ENCODE measurements around the gene PCDHGA12.
"Not testable (repeated sequence)": the region's sequence is repeated elsewhere in the genome, so short reads cannot be mapped to it uniquely, and the experiment has no call there.

The PCDHGA12 gene

GRCh38 chr5:141430332-141431113 is at the start of gene PCDHGA12:
PCDHGA12 (plus strand) TSS chr5:141430507; CDS start chr5:141430760, 253 bp downstream.
- DNase-seq, result no peak

- DNase-seq, result no peak
Measured at GRCh38 chr5:141382469-141383294, 47.6 kb upstream of the PCDHGA12 start, which contains the start of gene PCDHGA7. PCDHGA7 (plus strand) TSS chr5:141382742; CDS start chr5:141382900, 158 bp downstream.

GRCh38 chr5:141383345-141383744 is 47.0 kb upstream of the PCDHGA12 start:
- DNase-seq, result no peak

- no peak for DNase-seq
Measured at GRCh38 chr5:141384471-141385267, 45.6 kb upstream of the PCDHGA12 start.

GRCh38 chr5:141387557-141388311 is 42.6 kb upstream of the PCDHGA12 start, which contains the start of gene PCDHGB4:
PCDHGB4 (plus strand) TSS chr5:141387698; CDS start chr5:141387885, 187 bp downstream.
- not testable (repeated sequence) for DNase-seq

- no peak for DNase-seq
Measured at GRCh38 chr5:141388661-141389060, 41.6 kb upstream of the PCDHGA12 start.

GRCh38 chr5:141389153-141390042 is 40.9 kb upstream of the PCDHGA12 start:
- no peak for DNase-seq

- no peak for DNase-seq
Measured at GRCh38 chr5:141392429-141393198, 37.7 kb upstream of the PCDHGA12 start, which contains the start of gene PCDHGA8. PCDHGA8 (plus strand) TSS chr5:141392633; CDS start chr5:141392814, 181 bp downstream.

GRCh38 chr5:141393267-141393666 is 37.0 kb upstream of the PCDHGA12 start:
- DNase-seq, result no peak

GRCh38 chr5:141394401-141395187 is 35.7 kb upstream of the PCDHGA12 start:
- not testable (repeated sequence) for DNase-seq

- peak; percentile 42 for DNase-seq
Measured at GRCh38 chr5:141397756-141398551, 32.4 kb upstream of the PCDHGA12 start, which contains the start of gene PCDHGB5. PCDHGB5 (plus strand) TSS chr5:141397947; CDS start chr5:141398128, 181 bp downstream.

- DNase-seq, result no peak
Measured at GRCh38 chr5:141398608-141399007, 31.7 kb upstream of the PCDHGA12 start.

- no peak for DNase-seq
Measured at GRCh38 chr5:141399555-141400258, 30.6 kb upstream of the PCDHGA12 start.

- DNase-seq, result no peak
Measured at GRCh38 chr5:141402553-141403243, 27.6 kb upstream of the PCDHGA12 start, which contains the start of gene PCDHGA9. PCDHGA9 (plus strand) TSS chr5:141402778; CDS start chr5:141402953, 175 bp downstream.

GRCh38 chr5:141403387-141403786 is 26.9 kb upstream of the PCDHGA12 start:
- no peak for DNase-seq

- peak; percentile 36 for DNase-seq
Measured at GRCh38 chr5:141407790-141408505, 22.4 kb upstream of the PCDHGA12 start, which contains the start of gene PCDHGB6. PCDHGB6 (plus strand) TSS chr5:141408021; CDS start chr5:141408203, 182 bp downstream.
